H9 (cell line): ENCODE measurements around the gene FAM120C. TPM values are rescaled to one million over a fixed set of nuclear protein-coding genes. Genes with fewer than 3 reads are reported as not detected.

Experiments used
- DNase-seq: peaks from one replicate; pipeline ENCODE4 v3.0.0-alpha.2; 2017
- H2AFZ ChIP-seq: one replicate; pipeline ENCODE4 v1.6.1; 2013; ENCODE audit warnings: mild to moderate bottlenecking, low read length, control low read depth, moderate library complexity
- H2AK5ac ChIP-seq: 2 replicates; pipeline ENCODE4 v1.6.1; 2013; ENCODE audit warnings: low read length, control low read depth, mixed read lengths; ENCODE audit not compliant: insufficient read length
- H2BK120ac ChIP-seq: one replicate; pipeline ENCODE4 v1.6.1; 2013; ENCODE audit warnings: low read depth, mild to moderate bottlenecking, low read length, control low read depth, inconsistent platforms; ENCODE audit not compliant: poor library complexity, severe bottlenecking
- H2BK12ac ChIP-seq: 2 replicates; pipeline ENCODE4 v1.6.1; 2013; ENCODE audit warnings: low read length, control low read depth, mixed read lengths, low read depth; ENCODE audit not compliant: insufficient read length
- H2BK15ac ChIP-seq: 2 replicates; pipeline ENCODE4 v1.6.1; 2013; ENCODE audit warnings: low read depth, low read length, control low read depth
- H2BK20ac ChIP-seq: one replicate; pipeline ENCODE4 v1.6.1; 2013; ENCODE audit warnings: low read depth, mild to moderate bottlenecking, low read length, control low read depth, inconsistent platforms; ENCODE audit not compliant: poor library complexity, severe bottlenecking
- H2BK5ac ChIP-seq: 2 replicates; pipeline ENCODE4 v1.6.1; 2013; ENCODE audit warnings: low read length, control low read depth, mixed read lengths; ENCODE audit not compliant: insufficient read length
- H3K14ac ChIP-seq: 2 replicates; pipeline ENCODE4 v1.6.1; 2013; ENCODE audit warnings: low read length, control low read depth; ENCODE audit not compliant: insufficient read depth
- H3K18ac ChIP-seq: 2 replicates; pipeline ENCODE4 v1.6.1; 2013; ENCODE audit warnings: low read depth, mild to moderate bottlenecking, mixed read lengths, low read length, control low read depth; ENCODE audit not compliant: insufficient read length
- H3K23ac ChIP-seq: 2 replicates; pipeline ENCODE4 v1.6.1; 2013; ENCODE audit warnings: low read length, control low read depth, mixed read lengths, low read depth; ENCODE audit not compliant: insufficient read length
- H3K23me2 ChIP-seq: 2 replicates; pipeline ENCODE4 v1.6.1; 2013; ENCODE audit warnings: low read depth, mild to moderate bottlenecking, mixed read lengths, low read length, control low read depth; ENCODE audit not compliant: insufficient read length, poor library complexity, severe bottlenecking
- H3K27ac ChIP-seq: 2 replicates; pipeline ENCODE4 v1.5.1; 2013; ENCODE audit warnings: low read length, control low read depth, mixed read lengths, low read depth; ENCODE audit not compliant: insufficient read length
- H3K27me3 ChIP-seq: 2 replicates; pipeline ENCODE4 v1.6.1; 2013; ENCODE audit warnings: low read length, control low read depth, inconsistent platforms; ENCODE audit not compliant: insufficient read depth
- H3K4ac ChIP-seq: 2 replicates; pipeline ENCODE4 v1.6.1; 2013; ENCODE audit warnings: low read depth, mild to moderate bottlenecking, control low read depth, inconsistent platforms, low read length, moderate library complexity
- H3K4me1 ChIP-seq: 2 replicates; pipeline ENCODE4 v1.6.1; 2013; ENCODE audit warnings: low read length, control low read depth, inconsistent platforms; ENCODE audit not compliant: insufficient read depth
- H3K4me2 ChIP-seq: 2 replicates; pipeline ENCODE4 v1.6.1; 2013; ENCODE audit warnings: low read length, control low read depth, mixed read lengths; ENCODE audit not compliant: insufficient read length, insufficient read depth
- H3K56ac ChIP-seq: 2 replicates; pipeline ENCODE4 v1.6.1; 2013; ENCODE audit warnings: low read depth, mild to moderate bottlenecking, mixed read lengths, low read length, control low read depth; ENCODE audit not compliant: insufficient read length
- H3K79me1 ChIP-seq: 2 replicates; pipeline ENCODE4 v1.6.1; 2013; ENCODE audit warnings: low read depth, mild to moderate bottlenecking, moderate library complexity, low read length, control low read depth, inconsistent platforms; ENCODE audit not compliant: insufficient read depth, poor library complexity, severe bottlenecking
- H3K79me2 ChIP-seq: 2 replicates; pipeline ENCODE4 v1.6.1; 2013; ENCODE audit warnings: low read length, control low read depth, inconsistent platforms; ENCODE audit not compliant: insufficient read depth
- H3K9ac ChIP-seq: 2 replicates; pipeline ENCODE4 v1.6.1; 2013; ENCODE audit warnings: low read length, control low read depth, mixed read lengths; ENCODE audit not compliant: insufficient read length; ENCODE audit errors: extremely low read depth
- H3K9me3 ChIP-seq: one replicate; pipeline ENCODE4 v1.6.1; 2013; ENCODE audit warnings: low read depth, low read length, inconsistent platforms; ENCODE audit not compliant: control insufficient read depth
- H3T11ph ChIP-seq: one replicate; pipeline ENCODE4 v1.6.1; 2013; ENCODE audit warnings: mild to moderate bottlenecking, low read length, control low read depth, inconsistent platforms
- H4K20me1 ChIP-seq: one replicate; pipeline ENCODE4 v1.6.1; 2013; ENCODE audit not compliant: control insufficient read depth, insufficient read length, insufficient read depth
- H4K5ac ChIP-seq: 2 replicates; pipeline ENCODE4 v1.6.1; 2013; ENCODE audit warnings: low read depth, mild to moderate bottlenecking, mixed read lengths, low read length, control low read depth; ENCODE audit not compliant: insufficient read length
- H4K8ac ChIP-seq: replicated peaks from 2 replicates; pipeline ENCODE4 v1.6.1; 2013; ENCODE audit warnings: low read length, control low read depth, mixed read lengths, low read depth; ENCODE audit not compliant: insufficient read length
- H4K91ac ChIP-seq: 2 replicates; pipeline ENCODE4 v1.6.1; 2013; ENCODE audit warnings: low read depth, mild to moderate bottlenecking, moderate library complexity, mixed read lengths, low read length, control low read depth; ENCODE audit not compliant: insufficient read length
- H3K27ac Mint-ChIP-seq, 3 experiments: 2 replicates in 2 of 3; 3 replicates in 1 of 3; pipeline ENCODE4 v1.8.0; 2020 to 2021; ENCODE audit warnings: mixed read lengths in 3 of 3, mild to moderate bottlenecking in 1 of 3, moderate library complexity in 1 of 3
- H3K27me3 Mint-ChIP-seq: 2 replicates; pipeline ENCODE4 v1.8.0; 2021; ENCODE audit warnings: low read depth, mild to moderate bottlenecking, moderate library complexity, mixed read lengths
- H3K36me3 Mint-ChIP-seq, 3 experiments: 2 replicates in 2 of 3; 3 replicates in 1 of 3; pipeline ENCODE4 v1.8.0; 2020 to 2021; ENCODE audit warnings: low read depth in 3 of 3, mixed read lengths in 3 of 3; ENCODE audit not compliant: insufficient read depth in 1 of 3
- H3K4me1 Mint-ChIP-seq, 2 experiments: 2 replicates each; pipeline ENCODE4 v1.8.0; 2020; ENCODE audit warnings: mixed read lengths in 2 of 2
- H3K4me3 Mint-ChIP-seq, 2 experiments: 2 replicates in 1 of 2; 3 replicates in 1 of 2; pipeline ENCODE4 v1.8.0; 2020 to 2021; ENCODE audit warnings: mild to moderate bottlenecking in 2 of 2, mixed read lengths in 2 of 2, moderate library complexity in 1 of 2
- H3K9me3 Mint-ChIP-seq, 2 experiments: 2 replicates in 1 of 2; 3 replicates in 1 of 2; pipeline ENCODE4 v1.8.0; 2020; ENCODE audit warnings: mild to moderate bottlenecking in 2 of 2, mixed read lengths in 2 of 2, moderate library complexity in 1 of 2
- WGBS: extraction: QIAGEN DNeasy Blood & Tissue Kit; methylation state at CpG from one replicate; pipeline ENCODE4 v1.1.7; 2013; ENCODE audit warnings: missing lambda C conversion rate, low lambda C conversion rate, mixed read lengths; ENCODE audit not compliant: insufficient read length; ENCODE audit errors: extremely low coverage; 5-methylcytosine and 5-hydroxymethylcytosine counted together
- total RNA-seq: library from RNA; stranded (reverse); gene quantifications from 2 replicates; pipeline ENCODE4 v1.2.1, GENCODE V29; 2021
- TF ChIP-seq, protein P1 (sequence below): fragments of 200-600 bp; sonication (generic); conservative IDR thresholded peaks from 3 replicates; pipeline ENCODE4 v1.8.0; 2021; ENCODE audit warnings: antibody characterized with exemption, mild to moderate bottlenecking

FAM120C gene
- total RNA-seq, 1 experiment from 2014 or later: 9.2 TPM

GRCh38 chrX:54063361-54063760 lies 119.7 kb downstream of the FAM120C start:
- H3K4me1 ChIP-seq: no peaks in the 10 kb centered on the region
- TF ChIP-seq, protein P1, sequence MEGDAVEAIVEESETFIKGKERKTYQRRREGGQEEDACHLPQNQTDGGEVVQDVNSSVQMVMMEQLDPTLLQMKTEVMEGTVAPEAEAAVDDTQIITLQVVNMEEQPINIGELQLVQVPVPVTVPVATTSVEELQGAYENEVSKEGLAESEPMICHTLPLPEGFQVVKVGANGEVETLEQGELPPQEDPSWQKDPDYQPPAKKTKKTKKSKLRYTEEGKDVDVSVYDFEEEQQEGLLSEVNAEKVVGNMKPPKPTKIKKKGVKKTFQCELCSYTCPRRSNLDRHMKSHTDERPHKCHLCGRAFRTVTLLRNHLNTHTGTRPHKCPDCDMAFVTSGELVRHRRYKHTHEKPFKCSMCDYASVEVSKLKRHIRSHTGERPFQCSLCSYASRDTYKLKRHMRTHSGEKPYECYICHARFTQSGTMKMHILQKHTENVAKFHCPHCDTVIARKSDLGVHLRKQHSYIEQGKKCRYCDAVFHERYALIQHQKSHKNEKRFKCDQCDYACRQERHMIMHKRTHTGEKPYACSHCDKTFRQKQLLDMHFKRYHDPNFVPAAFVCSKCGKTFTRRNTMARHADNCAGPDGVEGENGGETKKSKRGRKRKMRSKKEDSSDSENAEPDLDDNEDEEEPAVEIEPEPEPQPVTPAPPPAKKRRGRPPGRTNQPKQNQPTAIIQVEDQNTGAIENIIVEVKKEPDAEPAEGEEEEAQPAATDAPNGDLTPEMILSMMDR: no peak
- H3K9me3 ChIP-seq: peaks cover 44% of the 10 kb centered on the region
- H2BK20ac ChIP-seq: no peak overlapping the region
- Mint-ChIP-seq H3K27ac (no peak overlapping the region), H3K36me3 (peaks cover 0 to 2% (median 0%) of the 10 kb centered on the region in 3 experiments; a peak in 2 of 7 replicates), H3K4me1 (peaks cover 2% of the 10 kb centered on the region in 2 experiments; a peak in 2 of 4 replicates), H3K9me3 (peaks cover 51 to 65% of the 10 kb centered on the region in 2 experiments), H3K4me3 (no peak overlapping the region), H3K27me3 (no peaks in the 10 kb centered on the region)
- H3K27ac ChIP-seq: no peak overlapping the region
- no CpG with 5 or more reads among the region's 2 CpGs for WGBS
- H4K20me1 ChIP-seq: no peaks in the 10 kb centered on the region
- H3K79me1 ChIP-seq: no peaks in the 10 kb centered on the region
- no peak overlapping the region for H4K8ac ChIP-seq
- H2BK15ac ChIP-seq: no peak overlapping the region
- no peak overlapping the region for H2BK120ac ChIP-seq
- H3K9ac ChIP-seq: no peak overlapping the region
- H3T11ph ChIP-seq: no peak overlapping the region
- no peak overlapping the region for H3K18ac ChIP-seq
- H3K23ac ChIP-seq: no peak overlapping the region
- no peak overlapping the region for H3K56ac ChIP-seq
- H3K14ac ChIP-seq: no peak overlapping the region
- no peak overlapping the region for H2AFZ ChIP-seq
- H4K5ac ChIP-seq: no peak overlapping the region
- no peaks in the 10 kb centered on the region for H3K27me3 ChIP-seq
- no peak overlapping the region for H3K4me2 ChIP-seq
- H2AK5ac ChIP-seq: no peak overlapping the region
- H4K91ac ChIP-seq: no peak overlapping the region
- no peaks in the 10 kb centered on the region for H3K23me2 ChIP-seq
- no peaks in the 10 kb centered on the region for H3K79me2 ChIP-seq
- H2BK12ac ChIP-seq: no peak overlapping the region
- H2BK5ac ChIP-seq: no peak overlapping the region
- no peak overlapping the region for H3K4ac ChIP-seq
- no peak for DNase-seq
